G401.6 (cell line): ENCODE results near the gene USP24.
"Not testable (repeated sequence)": the region's sequence is repeated elsewhere in the genome, so short reads cannot be mapped to it uniquely, and the experiment has no call there.

ENCODE experiments used
- FAIRE-seq: peaks from 2 replicates; lab custom pipeline; 2012; peaks lifted over from hg19 to GRCh38; lab: Jason Lieb, UNC

The USP24 gene

DNA sequence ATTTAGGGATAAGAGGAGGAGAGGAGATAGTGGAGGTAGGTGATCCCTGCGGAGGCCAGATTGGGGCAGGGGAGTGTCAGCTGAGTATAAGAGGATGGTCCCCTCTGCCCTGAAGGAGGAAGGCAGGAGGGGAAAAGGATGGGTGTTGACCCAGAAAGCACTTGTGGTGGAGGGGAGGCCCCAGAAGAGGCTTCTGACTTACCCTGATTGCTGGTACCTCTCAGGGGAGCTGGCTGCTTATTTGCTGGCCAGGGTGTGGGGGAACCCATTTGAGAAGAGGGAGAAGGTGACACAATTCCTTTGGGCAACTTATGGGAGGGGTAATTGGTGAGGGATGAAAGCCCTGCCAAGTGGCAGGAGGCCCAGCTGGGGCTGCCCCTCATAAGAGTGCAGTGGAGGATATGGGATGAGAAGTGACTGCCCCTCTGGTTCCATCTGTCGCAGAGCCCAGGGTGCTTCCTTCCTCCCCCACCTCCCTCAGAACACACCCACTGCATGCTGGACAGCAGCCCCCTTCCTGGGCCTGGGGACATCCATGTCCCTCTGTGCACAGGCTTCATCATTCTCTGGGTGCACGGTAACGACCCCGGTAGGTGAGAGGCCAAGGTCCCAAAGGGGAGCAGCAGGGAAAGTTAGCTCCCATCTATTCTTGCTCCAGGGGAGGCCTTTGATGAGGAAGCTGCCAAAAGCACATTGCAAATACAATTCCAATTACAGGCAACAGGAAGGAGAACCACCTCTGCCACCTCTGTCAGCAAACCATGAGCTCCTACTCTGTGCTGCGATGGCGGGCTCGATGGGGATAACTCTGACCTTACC lies 177.2 kb downstream of the USP24 start:
- FAIRE-seq: no peak

DNA sequence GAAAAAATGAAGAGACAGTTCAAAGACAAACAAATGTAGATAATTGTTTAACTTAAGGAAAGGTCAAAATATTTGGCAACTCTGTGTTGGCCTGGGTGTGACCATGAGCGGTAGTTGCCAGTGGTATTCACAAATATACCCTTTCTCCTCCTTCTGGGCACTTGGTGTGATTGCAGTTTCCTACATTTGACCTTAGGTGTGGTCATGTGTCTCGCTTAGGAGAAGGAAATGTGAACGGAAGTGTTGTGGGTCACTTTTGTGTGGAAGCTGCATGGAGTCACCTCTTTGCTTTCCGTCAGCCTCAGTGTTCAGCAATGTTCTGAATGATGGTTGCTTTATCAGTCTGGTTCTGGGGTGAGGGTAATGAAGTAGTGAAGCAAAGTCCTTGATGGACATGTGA lies 179.3 kb downstream of the USP24 start:
- FAIRE-seq: no peak

DNA sequence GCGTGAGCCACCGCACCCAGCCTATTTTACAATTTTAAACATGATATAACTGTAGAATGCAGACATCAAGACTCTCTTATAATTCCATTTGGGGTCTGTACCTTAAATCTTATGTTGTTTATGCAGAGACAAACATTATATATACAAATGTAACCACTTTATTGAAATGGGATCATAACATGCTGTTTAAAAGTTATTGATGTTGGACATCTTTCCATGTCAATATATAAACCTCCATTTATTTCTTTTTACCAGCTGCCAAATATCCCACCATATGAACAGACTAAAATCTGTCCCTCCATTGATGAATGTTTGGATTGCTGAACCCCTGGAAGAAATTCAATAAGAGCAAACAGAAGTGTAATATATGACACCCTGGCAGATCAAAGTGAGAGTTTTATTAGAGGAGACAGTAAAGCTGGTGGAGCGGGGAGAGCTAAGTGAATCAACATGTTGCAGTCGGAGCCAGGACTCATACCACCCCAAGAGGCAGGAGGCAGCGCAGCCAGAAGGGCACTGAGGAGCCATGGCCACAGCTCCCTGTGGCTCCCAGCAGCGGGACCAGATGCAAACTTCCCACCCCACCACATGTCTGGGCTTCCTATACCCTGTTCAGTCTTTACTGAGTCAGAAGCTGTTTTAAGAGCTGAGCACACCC lies 180.6 kb downstream of the USP24 start:
- no peak for FAIRE-seq

DNA sequence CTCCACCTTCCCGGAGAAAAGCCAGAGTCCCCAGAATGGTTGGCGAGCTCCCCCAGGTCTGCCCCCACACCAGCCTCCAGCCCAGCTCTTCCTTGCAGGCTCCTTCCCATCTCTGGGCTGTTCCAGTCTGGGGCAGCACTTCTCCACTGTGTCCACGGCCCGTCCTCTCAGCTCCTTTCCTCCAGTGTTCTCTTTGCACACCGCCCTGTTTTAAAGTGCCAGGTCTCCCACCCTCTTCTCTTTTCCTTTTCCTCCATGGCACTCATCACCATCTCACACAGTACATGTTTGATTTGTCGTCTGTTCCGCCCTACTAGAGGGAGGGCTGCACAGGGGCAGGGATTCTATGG lies 181.9 kb downstream of the USP24 start:
- FAIRE-seq: no peak

DNA sequence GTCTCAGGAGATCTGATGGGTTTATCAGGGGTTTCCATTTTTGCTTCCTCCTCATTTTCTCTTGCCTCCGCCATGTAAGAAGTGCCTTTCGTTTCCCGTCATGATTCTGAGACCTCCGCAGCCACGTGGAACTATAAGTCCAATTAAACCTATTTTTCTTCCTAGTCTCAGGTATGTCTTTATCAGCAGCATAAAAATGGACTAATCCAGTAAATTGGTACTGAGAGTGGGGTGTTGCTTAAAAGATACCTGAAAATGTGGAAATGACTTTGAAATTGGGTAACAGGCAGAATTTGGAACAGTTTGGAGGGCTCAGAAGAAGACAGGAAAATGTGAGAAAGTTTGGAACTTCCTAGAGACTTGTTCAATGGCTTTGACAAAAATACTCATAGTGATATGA lies 184.1 kb downstream of the USP24 start:
- FAIRE-seq: not testable (repeated sequence)

DNA sequence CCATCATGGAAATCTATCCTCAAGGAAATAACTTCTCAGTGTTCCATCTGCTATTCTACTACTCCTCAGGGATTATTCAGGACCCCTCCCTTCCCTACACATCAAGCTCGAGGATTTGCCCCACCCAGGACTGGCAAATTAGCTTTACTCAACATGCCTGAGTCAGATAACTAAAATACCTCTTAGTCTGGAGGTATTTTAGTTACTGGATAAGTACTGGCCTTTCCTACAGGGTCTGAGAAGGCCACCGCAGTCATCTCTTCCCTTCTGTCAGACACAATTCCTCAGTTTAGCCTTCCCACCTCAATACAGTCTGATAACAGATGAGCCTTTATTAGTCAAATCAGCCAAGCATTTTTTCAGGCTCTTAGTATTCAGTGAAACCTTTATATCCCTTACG lies 188.5 kb downstream of the USP24 start:
- FAIRE-seq: not testable (repeated sequence)

DNA sequence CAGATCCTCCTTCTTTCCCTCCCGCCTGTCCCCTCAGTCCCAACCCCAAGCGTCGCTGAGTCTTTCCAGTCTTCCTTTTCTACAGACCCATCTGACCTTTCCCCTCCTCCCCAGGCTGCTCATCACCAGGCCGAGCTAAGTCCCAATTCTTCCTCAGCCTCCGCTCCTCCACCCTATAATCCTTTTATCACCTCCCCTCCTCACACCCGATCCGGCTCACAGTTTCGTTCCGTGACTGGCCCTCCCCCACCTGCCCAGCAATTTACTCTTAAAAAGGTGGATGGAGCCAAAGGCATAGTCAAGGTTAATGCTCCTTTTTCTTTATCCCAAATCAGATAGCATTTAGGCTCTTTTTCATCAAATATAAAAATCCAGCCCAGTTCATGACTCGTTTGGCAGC lies 191.0 kb downstream of the USP24 start:
- not testable (repeated sequence) for FAIRE-seq

DNA sequence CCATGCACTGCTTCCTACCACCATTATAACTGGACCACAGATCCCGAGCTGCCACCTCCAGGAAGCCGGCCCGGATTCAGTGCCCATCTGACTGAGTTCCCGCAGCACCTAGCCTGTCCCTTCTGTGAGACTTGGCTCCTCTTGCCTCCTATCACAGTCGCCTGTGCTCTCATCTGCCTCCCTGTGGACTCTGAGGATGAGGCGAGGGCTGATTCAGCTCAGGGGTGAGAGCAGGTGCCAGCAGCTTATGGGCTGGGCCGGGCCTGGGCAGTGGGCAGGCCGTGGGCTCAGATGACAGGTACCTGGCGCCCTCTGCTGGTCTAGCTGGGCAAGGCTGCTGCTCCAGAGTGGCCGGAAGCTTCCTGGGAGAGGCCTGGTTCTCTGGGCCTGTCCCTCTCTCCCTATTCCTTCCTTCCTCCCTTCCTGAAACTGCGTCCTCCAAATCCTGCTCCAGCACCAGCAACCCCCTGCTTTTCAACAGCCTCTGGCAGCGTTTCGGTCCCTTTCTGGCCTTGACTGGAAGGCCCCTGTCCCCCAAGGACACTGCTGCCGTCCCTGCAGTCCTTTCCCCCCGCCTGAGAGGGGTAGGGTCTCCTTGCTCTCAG lies 193.1 kb downstream of the USP24 start:
- FAIRE-seq: no peak

DNA sequence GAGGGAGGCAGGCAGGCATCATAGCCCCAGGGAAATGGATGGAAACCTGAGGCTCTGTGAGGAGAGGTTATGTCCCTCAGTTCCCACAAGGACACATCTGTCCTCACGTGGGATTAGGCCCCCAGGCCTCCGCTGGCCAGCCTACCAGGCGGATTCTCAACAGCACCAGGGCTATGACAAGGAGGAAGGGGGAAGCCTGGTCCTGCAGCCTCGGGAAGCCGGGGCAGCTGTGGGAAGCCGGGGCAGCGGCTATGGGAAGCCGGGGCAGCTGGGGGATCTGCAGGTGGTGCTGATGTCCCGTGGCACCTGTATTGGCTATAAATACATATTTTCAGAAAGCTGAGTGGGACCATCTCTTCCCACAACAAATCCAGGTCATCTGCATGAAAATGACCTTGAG lies 196.8 kb downstream of the USP24 start:
- no peak for FAIRE-seq
